Measurements from ENCODE around the gene FNBP1L.

FNBP1L gene

DNA sequence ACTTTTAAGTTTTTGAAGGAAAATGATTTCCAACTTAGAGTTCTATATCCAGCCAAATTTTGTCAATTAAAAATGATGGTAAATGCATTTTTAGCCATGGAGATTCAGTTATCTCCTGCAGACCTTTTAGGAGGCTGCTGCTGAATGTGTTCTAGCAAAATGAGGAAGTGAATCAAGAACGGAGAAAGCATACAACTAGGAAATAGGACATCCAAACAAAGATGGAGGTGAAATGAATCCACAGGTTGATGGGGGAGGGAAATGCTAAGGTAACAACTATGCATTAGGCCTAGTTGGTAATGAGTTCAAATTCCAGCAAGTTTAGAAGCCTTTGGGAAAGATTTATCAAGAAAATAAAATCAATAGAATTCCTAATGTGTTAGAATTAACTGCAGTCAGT is 80.5 kb downstream of the FNBP1L start:
- Histone ChIP-seq H3K36me3 (ENCODE audit: insufficient read depth, low read length) (peaks cover 95% of the 10 kb centered on the region), H3K4me1 (ENCODE audit: insufficient read depth, low read length) (no peaks in the 10 kb centered on the region), H3K4me3 (ENCODE audit: low read length) (no peak overlapping the region), H3K27me3 (ENCODE audit: insufficient read depth, low read length) (no peaks in the 10 kb centered on the region), H3K9me3 (ENCODE audit: insufficient read depth, low read depth, low read length) (no peaks in the 10 kb centered on the region), H3K9ac (ENCODE audit: low read depth, low read length) (no peak overlapping the region), H3K27ac (ENCODE audit: low read depth, low read length) (no peak overlapping the region)
- WGBS, result 97% methylated on average over 1 of the region's 1 CpG

DNA sequence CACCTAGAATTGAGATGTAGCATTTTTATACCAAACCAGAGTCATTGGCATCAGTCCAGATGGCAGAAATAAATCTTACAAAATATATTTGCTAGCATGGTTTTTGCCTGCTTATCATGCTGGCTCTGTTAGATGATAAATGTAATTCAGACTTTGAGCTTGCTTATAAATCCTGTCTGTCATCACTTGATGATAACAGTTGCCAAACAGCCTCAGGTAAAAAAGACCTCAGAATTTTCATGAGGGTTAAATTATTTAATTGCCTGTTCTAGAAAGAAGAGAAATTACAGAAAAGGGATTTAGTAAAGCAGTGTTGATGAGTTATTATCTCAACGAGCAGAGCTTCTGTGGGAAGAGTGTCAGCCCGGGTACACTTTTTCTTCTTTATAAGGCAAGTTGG is 83.3 kb downstream of the FNBP1L start:
- no peaks in the 10 kb centered on the region for H3K9me3 ChIP-seq (ENCODE audit: insufficient read depth, low read depth, low read length)
- WGBS, result 92% methylated on average over 2 of the region's 2 CpGs
- H3K36me3 ChIP-seq (ENCODE audit: insufficient read depth, low read length), result peaks cover 94% of the 10 kb centered on the region
- H3K4me3 ChIP-seq (ENCODE audit: low read length), result no peak overlapping the region
- no peaks in the 10 kb centered on the region for H3K4me1 ChIP-seq (ENCODE audit: insufficient read depth, low read length)
- H3K9ac ChIP-seq (ENCODE audit: low read depth, low read length), result no peak overlapping the region
- H3K27me3 ChIP-seq (ENCODE audit: insufficient read depth, low read length), result no peaks in the 10 kb centered on the region
- H3K27ac ChIP-seq (ENCODE audit: low read depth, low read length), result no peak overlapping the region

DNA sequence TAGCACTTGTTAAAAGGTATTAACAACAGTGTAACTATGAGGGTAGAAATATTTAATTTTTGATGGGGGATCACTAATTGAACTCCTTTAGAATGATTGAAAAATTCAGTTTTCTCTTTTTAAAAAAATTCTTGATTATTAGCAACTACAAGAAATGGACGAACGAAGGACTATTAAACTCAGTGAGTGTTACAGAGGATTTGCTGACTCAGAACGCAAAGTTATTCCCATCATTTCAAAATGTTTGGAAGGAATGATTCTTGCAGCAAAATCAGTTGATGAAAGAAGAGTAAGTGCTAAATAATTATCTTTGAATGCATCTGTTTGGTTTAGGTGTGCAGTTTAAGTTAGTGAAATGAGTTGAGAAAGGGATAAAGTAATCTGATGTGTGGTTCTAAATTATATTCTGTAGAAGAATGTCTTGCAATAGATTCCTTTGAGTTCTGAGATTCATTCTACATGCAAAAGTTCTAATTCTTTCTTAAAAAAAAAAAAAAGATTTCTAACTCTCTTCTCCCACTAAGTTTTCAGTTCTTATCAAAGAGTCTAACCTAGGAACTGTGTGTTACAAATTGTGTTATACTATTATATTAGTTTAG is 85.0 kb downstream of the FNBP1L start:
- no peak overlapping the region for H3K9ac ChIP-seq (ENCODE audit: low read depth, low read length)
- H3K27ac ChIP-seq (ENCODE audit: low read depth, low read length), result no peak overlapping the region
- no peaks in the 10 kb centered on the region for H3K9me3 ChIP-seq (ENCODE audit: insufficient read depth, low read depth, low read length)
- no peaks in the 10 kb centered on the region for H3K27me3 ChIP-seq (ENCODE audit: insufficient read depth, low read length)
- WGBS, result 98% methylated on average over 3 of the region's 3 CpGs
- H3K4me3 ChIP-seq (ENCODE audit: low read length), result no peak overlapping the region
- peaks cover 97% of the 10 kb centered on the region for H3K36me3 ChIP-seq (ENCODE audit: insufficient read depth, low read length)
- H3K4me1 ChIP-seq (ENCODE audit: insufficient read depth, low read length), result no peaks in the 10 kb centered on the region

DNA sequence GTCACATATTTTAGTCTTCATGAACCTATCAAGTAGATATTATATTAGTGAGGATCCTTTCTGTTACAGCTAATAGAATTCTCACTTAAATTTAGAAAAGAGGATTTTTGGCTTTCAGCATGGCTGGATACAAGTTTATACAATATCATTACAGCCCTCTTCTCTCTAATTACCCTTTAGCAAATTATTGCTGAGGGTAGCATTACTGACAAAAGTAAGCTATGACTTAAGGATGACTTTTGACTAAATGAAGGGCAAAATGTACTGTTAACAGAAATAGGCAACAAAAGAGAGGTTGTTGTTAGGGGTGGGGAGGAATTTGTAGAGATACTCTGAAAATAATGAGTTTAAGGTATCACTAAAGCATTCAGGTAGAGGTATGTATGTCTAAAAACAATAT is 85.8 kb downstream of the FNBP1L start:
- Histone ChIP-seq H3K4me1 (ENCODE audit: insufficient read depth, low read length) (no peaks in the 10 kb centered on the region), H3K27ac (ENCODE audit: low read depth, low read length) (no peak overlapping the region), H3K9me3 (ENCODE audit: insufficient read depth, low read depth, low read length) (no peaks in the 10 kb centered on the region), H3K4me3 (ENCODE audit: low read length) (no peak overlapping the region), H3K9ac (ENCODE audit: low read depth, low read length) (no peak overlapping the region), H3K27me3 (ENCODE audit: insufficient read depth, low read length) (no peaks in the 10 kb centered on the region), H3K36me3 (ENCODE audit: insufficient read depth, low read length) (peaks cover 95% of the 10 kb centered on the region)

DNA sequence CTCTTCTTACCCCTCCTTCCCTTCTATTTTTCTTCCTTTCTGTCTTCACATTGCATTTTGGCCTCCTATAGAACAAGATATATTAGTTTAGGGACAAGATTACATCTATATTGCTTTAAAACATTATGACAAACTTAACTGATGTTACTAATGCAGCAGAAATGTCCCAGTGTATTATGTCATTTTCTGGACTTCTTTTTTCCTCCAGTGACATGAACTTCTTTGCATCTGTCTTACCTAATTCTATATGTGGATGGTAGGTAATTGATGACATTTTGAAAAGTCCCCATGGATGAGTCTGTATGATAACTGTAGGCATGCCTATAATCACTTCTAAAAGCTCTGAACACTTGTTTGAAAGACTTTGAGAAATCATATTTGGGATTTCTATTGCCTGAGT is 89.5 kb downstream of the FNBP1L start:
- H3K9ac ChIP-seq (ENCODE audit: low read depth, low read length), result no peak overlapping the region
- no peaks in the 10 kb centered on the region for H3K27me3 ChIP-seq (ENCODE audit: insufficient read depth, low read length)
- H3K4me3 ChIP-seq (ENCODE audit: low read length), result no peak overlapping the region
- peaks cover 90% of the 10 kb centered on the region for H3K36me3 ChIP-seq (ENCODE audit: insufficient read depth, low read length)
- no peak overlapping the region for H3K27ac ChIP-seq (ENCODE audit: low read depth, low read length)
- 0 out of 2 replicates have a peak, but pooled peaks cover 2% of the 10 kb centered on the region for H3K4me1 ChIP-seq (ENCODE audit: insufficient read depth, low read length)
- H3K9me3 ChIP-seq (ENCODE audit: insufficient read depth, low read depth, low read length), result no peaks in the 10 kb centered on the region

DNA sequence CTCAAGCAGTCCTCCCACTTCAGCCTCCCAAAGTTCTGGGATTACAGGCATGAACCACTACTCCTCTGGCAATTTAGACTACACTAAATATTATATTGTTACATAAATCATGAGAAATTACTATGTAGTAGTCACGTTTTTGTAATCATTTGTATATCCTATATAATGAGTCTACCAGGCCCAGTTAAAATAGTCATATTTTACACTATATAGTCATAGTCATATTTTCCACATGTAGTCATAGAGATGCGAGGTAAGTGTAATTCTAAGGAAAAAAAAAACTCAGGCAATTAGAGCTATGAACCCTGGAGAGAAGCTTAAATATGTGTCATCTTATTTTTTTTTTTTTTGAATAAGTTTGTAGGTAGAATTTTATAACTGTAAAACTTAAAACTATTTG is 90.0 kb downstream of the FNBP1L start:
- no peak overlapping the region for H3K9ac ChIP-seq (ENCODE audit: low read depth, low read length)
- no peaks in the 10 kb centered on the region for H3K27me3 ChIP-seq (ENCODE audit: insufficient read depth, low read length)
- no peak overlapping the region for H3K27ac ChIP-seq (ENCODE audit: low read depth, low read length)
- no peak overlapping the region for H3K4me3 ChIP-seq (ENCODE audit: low read length)
- H3K36me3 ChIP-seq (ENCODE audit: insufficient read depth, low read length), result peaks cover 87% of the 10 kb centered on the region
- no peaks in the 10 kb centered on the region for H3K9me3 ChIP-seq (ENCODE audit: insufficient read depth, low read depth, low read length)
- 0 out of 2 replicates have a peak, but pooled peaks cover 2% of the 10 kb centered on the region for H3K4me1 ChIP-seq (ENCODE audit: insufficient read depth, low read length)
- WGBS, result no CpG with 5 or more reads among the region's 2 CpGs

DNA sequence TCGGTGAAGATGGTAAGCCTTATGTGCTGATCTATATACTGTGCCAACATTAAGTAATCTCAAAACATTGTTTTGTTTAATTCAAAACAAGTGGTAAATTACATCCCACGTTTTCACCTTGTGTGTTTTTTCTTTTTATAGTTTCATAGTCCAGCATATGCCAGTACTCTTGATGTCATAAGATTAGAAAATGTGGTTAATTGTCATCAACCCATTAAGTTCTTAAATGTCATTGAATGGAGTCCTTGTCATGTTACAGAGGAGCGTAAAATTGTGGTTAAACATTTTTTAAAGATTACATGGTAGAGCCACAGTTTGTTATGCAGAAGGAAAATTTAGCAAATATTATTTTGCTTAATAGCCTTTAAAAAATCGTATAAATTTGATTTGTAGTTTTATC is 93.1 kb downstream of the FNBP1L start:
- H3K4me1 ChIP-seq (ENCODE audit: insufficient read depth, low read length), result peaks cover 2% of the 10 kb centered on the region; the same call in 1 of the 2 replicates
- no peak overlapping the region for H3K9ac ChIP-seq (ENCODE audit: low read depth, low read length)
- peaks cover 84% of the 10 kb centered on the region for H3K36me3 ChIP-seq (ENCODE audit: insufficient read depth, low read length)
- 100% methylated on average over 3 of the region's 4 CpGs for WGBS
- H3K27ac ChIP-seq (ENCODE audit: low read depth, low read length), result no peak overlapping the region
- H3K9me3 ChIP-seq (ENCODE audit: insufficient read depth, low read depth, low read length), result no peaks in the 10 kb centered on the region
- H3K4me3 ChIP-seq (ENCODE audit: low read length), result no peak overlapping the region
- H3K27me3 ChIP-seq (ENCODE audit: insufficient read depth, low read length), result no peaks in the 10 kb centered on the region

DNA sequence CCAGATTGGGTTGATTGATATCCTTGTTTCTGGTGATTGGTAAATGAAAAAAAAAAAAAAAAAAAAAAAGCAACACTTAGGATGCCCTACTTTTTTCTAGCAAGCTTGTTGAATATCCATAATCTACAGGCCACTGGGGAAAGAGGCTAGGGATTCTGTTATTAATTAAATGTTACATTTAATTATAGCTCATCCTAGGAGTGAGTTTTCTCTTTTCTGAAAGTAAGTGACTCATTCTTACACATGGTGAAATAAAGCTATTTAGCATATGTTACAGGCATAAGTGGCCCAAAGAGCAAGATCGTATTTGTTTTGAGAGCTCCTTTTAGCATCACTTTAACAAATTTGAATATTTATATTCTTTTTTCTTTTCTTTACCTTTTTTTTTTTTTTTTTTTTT is 94.5 kb downstream of the FNBP1L start:
- H3K9me3 ChIP-seq (ENCODE audit: insufficient read depth, low read depth, low read length), result no peaks in the 10 kb centered on the region
- peaks cover 2% of the 10 kb centered on the region; the same call in 1 of the 2 replicates for H3K4me1 ChIP-seq (ENCODE audit: insufficient read depth, low read length)
- no peaks in the 10 kb centered on the region for H3K27me3 ChIP-seq (ENCODE audit: insufficient read depth, low read length)
- H3K4me3 ChIP-seq (ENCODE audit: low read length), result no peak overlapping the region
- H3K9ac ChIP-seq (ENCODE audit: low read depth, low read length), result no peak overlapping the region
- no CpG with 5 or more reads among the region's 1 CpG for WGBS
- no peak overlapping the region for H3K27ac ChIP-seq (ENCODE audit: low read depth, low read length)
- peaks cover 84% of the 10 kb centered on the region for H3K36me3 ChIP-seq (ENCODE audit: insufficient read depth, low read length)

DNA sequence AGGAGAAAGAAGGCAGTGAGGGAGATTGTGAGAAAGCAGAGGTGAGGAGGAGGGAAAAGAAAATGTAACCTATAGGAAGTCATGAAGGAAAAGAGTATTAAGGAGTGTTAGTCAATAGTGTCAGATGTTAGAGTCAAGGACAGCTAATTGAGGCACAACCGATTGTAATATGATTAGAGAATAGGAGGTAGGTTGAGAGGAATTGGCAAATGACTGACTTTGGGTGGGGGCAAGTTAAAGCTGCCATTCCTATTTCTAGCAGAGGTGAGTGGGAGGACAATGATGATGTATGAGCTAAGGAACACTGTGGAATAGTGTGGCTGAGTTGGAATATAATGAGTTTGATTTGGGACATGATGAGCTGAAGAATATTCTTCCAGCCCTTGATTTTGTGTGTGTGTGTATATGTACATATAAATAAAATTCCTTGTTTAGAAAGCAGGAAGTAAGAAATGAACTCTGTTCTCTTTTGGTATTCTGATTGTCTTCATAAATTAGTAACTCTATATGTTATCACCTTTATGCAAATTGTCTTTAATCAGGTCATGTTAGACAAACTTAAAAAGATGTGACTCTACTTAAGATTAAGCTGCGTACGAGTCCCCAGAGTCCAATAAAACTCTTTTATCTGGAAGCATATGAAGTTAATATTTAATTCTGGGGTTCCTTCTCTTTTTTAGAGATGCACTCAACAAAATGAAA is 98.4 kb downstream of the FNBP1L start:
- H3K4me1 ChIP-seq (ENCODE audit: insufficient read depth, low read length), result no peaks in the 10 kb centered on the region; the same call in 1 of the 2 replicates
- H3K9me3 ChIP-seq (ENCODE audit: insufficient read depth, low read depth, low read length), result no peaks in the 10 kb centered on the region
- H3K9ac ChIP-seq (ENCODE audit: low read depth, low read length), result no peak overlapping the region
- no peak overlapping the region for H3K4me3 ChIP-seq (ENCODE audit: low read length)
- no peak overlapping the region for H3K27ac ChIP-seq (ENCODE audit: low read depth, low read length)
- H3K27me3 ChIP-seq (ENCODE audit: insufficient read depth, low read length), result no peaks in the 10 kb centered on the region
- 93% methylated on average over 1 of the region's 3 CpGs for WGBS
- H3K36me3 ChIP-seq (ENCODE audit: insufficient read depth, low read length), result peaks cover 87% of the 10 kb centered on the region

DNA sequence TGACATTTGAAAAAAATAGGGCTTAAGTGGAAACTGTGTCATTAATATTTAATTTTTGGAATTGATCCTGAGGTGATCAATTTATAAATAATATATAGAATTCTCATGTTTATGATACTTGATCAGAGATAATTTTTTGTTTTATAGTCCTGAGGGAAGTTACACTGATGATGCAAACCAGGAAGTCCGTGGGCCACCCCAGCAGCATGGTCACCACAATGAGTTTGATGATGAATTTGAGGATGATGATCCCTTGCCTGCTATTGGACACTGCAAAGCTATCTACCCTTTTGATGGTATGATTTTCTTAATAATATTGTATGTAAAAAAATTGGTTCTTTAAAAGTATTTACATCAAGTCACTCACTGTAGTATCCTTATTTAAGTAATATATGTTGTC is 101.2 kb downstream of the FNBP1L start:
- H3K4me3 ChIP-seq (ENCODE audit: low read length), result no peak overlapping the region
- no peak overlapping the region for H3K27ac ChIP-seq (ENCODE audit: low read depth, low read length)
- 93% methylated on average over 1 of the region's 1 CpG for WGBS
- H3K4me1 ChIP-seq (ENCODE audit: insufficient read depth, low read length), result peaks cover 23% of the 10 kb centered on the region
- no peaks in the 10 kb centered on the region for H3K27me3 ChIP-seq (ENCODE audit: insufficient read depth, low read length)
- no peaks in the 10 kb centered on the region for H3K9me3 ChIP-seq (ENCODE audit: insufficient read depth, low read depth, low read length)
- no peak overlapping the region for H3K9ac ChIP-seq (ENCODE audit: low read depth, low read length)
- peaks cover 96% of the 10 kb centered on the region for H3K36me3 ChIP-seq (ENCODE audit: insufficient read depth, low read length)

DNA sequence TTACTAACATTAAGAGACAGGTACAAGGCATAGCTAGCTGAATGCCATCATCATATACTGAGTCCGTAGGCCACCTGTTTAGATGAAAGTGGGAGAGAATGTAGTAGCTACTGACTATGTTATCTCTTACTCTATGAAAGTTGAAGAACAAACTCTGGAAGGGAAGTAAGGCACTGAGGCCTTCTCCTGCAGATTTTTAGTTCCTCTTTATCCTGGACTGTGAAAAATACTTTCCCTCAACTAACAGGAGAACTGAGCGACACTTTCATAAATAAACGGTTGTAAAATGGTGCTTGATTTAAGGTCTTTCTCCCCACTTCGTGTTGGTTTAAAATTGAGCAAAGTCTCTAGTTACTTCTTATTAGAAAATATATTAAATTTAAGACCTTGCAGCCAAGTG is 101.9 kb downstream of the FNBP1L start:
- Histone ChIP-seq H3K9me3 (ENCODE audit: insufficient read depth, low read depth, low read length) (no peaks in the 10 kb centered on the region), H3K4me1 (ENCODE audit: insufficient read depth, low read length) (peaks cover 23% of the 10 kb centered on the region), H3K9ac (ENCODE audit: low read depth, low read length) (no peak overlapping the region), H3K27me3 (ENCODE audit: insufficient read depth, low read length) (no peaks in the 10 kb centered on the region), H3K27ac (ENCODE audit: low read depth, low read length) (no peak overlapping the region), H3K36me3 (ENCODE audit: insufficient read depth, low read length) (peaks cover 96% of the 10 kb centered on the region), H3K4me3 (ENCODE audit: low read length) (no peak overlapping the region)
- WGBS, result 100% methylated on average over 4 of the region's 4 CpGs
